ENCODE measurements around the gene TRIM8. TPM values are rescaled to one million over a fixed set of nuclear protein-coding genes. Genes with fewer than 3 reads are reported as not detected.

The TRIM8 gene
- total RNA-seq, 3 donors from 2014 or later, result 65.5 to 89.9 (median 71.3) TPM

DNA sequence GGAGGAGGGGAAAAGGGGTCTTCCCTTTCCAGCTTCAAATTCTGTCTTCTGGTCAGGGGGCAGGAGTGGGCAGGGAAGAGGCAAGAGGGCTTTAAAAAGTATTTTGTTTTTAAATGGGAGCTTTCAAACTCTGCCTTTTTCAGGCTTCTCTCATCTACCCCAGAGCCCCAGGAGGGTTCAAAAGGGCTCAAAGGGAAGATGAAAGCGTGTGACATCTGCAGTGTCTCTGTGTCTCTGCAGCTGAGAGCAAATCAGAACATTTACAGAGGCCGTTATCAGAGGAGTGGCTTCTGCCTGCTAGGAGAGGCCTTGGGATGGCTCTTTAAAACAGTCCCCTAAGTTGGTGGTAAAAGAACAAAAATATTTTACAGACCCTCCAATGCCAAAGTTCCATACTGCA lies 30.3 kb downstream of the TRIM8 start:
- Histone ChIP-seq H3K4me3 (no peak overlapping the region), H3K4me1 (ENCODE audit: low read depth) (peaks cover 28% of the 10 kb centered on the region), H3K36me3 (ENCODE audit: low read depth) (no peaks in the 10 kb centered on the region), H3K9me3 (no peaks in the 10 kb centered on the region)
- ATAC-seq (no peak), DNase-seq (no peak)
- intact Hi-C loops (cut with DNase I, micrococcal nuclease), result no loop called here
- TF ChIP-seq CTCF (IDR thresholded peaks at IDR 0.05), result no peak

DNA sequence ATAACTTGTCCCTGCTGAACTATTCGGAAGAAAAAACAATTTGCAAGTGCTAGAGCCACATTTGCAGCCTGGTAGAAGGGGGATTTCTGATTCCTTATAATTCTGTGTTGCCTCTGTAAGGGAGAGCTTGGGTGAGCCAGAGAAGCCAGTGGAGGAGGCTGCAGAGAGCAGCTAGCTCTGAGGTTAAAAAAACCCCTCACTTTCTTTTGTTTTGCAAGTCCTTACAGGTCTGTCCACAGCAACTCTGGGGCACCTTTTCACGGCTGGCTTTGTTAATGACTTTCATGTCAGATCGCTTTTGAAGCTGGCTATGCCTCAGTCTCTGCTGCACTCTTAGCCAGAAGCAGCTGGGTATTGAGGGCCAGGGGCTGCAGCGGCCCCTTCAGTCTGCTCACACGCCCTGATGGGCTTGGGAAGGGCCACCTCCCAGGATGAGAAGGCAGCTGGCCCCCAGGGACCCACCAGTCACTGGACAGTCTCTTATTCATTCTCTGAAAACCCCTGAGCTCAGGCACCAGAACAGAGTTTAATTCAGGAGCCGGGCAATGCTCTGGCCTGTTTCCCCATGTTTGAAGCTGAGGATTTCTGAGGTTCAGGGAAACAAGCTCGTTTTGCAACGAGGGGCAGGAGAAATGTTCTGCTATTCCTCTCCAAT lies 30.9 kb downstream of the TRIM8 start:
- ATAC-seq (no peak), DNase-seq (no peak)
- intact Hi-C loops (cut with DNase I, micrococcal nuclease), result no loop called here
- TF ChIP-seq CTCF (IDR thresholded peaks at IDR 0.05), result no peak
- Histone ChIP-seq H3K4me3 (no peak overlapping the region), H3K36me3 (ENCODE audit: low read depth) (no peaks in the 10 kb centered on the region), H3K4me1 (ENCODE audit: low read depth) (peaks cover 25% of the 10 kb centered on the region), H3K9me3 (no peaks in the 10 kb centered on the region)

DNA sequence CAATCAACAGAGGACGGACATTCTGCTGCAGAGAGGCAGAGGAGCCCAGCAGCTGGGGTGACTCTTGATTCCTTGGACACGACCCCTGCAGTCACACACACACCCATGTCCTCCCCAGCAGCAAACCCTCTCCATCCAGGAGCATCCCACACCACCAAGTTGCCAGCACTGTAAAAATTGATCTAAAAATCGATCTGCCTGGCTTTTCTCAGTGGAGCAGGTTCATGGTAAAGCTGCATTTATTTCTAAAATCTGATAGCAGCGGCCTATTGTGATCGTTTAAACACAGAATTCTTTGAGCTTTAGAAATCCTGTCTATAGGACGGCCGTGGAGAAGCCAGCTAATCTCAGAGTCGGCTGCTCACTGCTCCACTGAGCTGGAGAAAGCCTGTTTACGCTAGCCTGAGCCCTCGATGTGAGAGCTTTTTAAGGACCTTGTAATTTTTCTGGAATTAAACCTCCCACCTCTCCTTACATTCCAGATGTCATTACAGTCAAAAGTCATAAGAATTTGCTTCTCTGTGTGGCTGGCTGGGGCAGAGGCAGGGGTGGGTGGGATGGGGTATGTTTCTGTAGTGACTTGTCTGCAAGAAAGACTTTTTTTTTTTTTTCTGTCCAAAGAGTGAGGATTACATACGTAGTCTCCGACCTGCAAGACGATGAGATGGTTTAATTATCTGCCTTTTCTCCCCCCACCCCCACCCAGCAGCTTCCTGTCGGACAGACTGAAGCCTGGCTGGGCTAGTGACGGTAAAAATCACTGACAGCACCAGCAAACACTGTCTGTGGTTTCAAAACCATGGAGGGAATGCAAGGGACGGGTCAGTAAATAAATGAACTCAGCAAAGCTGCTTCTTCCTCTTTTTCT lies 31.6 kb downstream of the TRIM8 start:
- no peak for DNase-seq
- peaks cover 25% of the 10 kb centered on the region for H3K4me1 ChIP-seq (ENCODE audit: low read depth)
- no peaks in the 10 kb centered on the region for H3K9me3 ChIP-seq
- no peak overlapping the region for H3K4me3 ChIP-seq
- no peaks in the 10 kb centered on the region for H3K36me3 ChIP-seq (ENCODE audit: low read depth)
- ATAC-seq, result peak; percentile 14
- TF ChIP-seq CTCF (IDR thresholded peaks at IDR 0.05), result no peak
- intact Hi-C loops (cut with DNase I, micrococcal nuclease), result no loop called here

GRCh38 chr10:102676534-102677315 lies 32.4 kb downstream of the TRIM8 start:
- H3K4me3 ChIP-seq, result no peak overlapping the region
- peaks cover 25% of the 10 kb centered on the region for H3K4me1 ChIP-seq (ENCODE audit: low read depth)
- H3K36me3 ChIP-seq (ENCODE audit: low read depth), result no peaks in the 10 kb centered on the region
- DNase-seq (no peak), ATAC-seq (no peak)
- no peak for TF ChIP-seq CTCF (IDR thresholded peaks at IDR 0.05)
- intact Hi-C loops (cut with DNase I, micrococcal nuclease), result no loop called here
- H3K9me3 ChIP-seq, result no peaks in the 10 kb centered on the region

DNA sequence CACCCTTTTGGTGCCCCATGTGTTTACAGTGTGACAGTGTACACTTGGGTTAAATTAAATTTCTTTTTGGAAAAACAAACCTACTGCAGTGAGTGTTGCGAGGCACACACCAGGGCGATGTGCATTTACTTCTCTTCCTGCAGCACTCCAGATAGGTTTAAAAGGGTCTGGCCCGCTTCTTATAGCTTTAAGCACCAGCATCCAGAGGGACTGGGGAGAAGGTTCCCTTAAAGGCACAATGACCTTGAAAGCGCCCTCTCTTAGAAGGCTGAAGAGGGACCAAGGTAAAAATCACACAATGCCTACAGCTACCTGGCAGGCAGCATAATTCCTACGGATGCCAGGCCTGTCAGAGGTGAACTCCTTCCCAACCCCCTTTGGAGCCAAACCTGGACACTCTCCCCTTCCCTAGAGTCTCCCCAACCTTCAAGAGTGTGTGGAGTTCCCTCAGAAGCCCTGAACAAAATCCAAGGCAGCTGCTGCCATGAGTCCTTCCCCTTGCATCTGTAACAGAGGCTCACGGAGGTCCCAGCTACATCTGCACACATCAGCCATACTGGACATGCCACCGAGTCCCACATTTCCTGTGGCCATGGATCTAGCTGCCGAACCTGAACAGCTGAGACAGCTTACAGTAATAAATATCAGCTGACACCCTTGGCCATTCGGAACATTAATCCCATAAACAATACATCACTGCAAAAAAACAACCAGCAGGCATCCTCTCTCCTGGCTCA lies 33.2 kb downstream of the TRIM8 start:
- H3K36me3 ChIP-seq (ENCODE audit: low read depth), result no peaks in the 10 kb centered on the region
- no peak for DNase-seq
- intact Hi-C loops (cut with DNase I, micrococcal nuclease), result no loop called here
- H3K9me3 ChIP-seq, result no peaks in the 10 kb centered on the region
- H3K4me3 ChIP-seq, result no peak overlapping the region
- ATAC-seq, result no peak
- TF ChIP-seq CTCF (IDR thresholded peaks at IDR 0.05), result no peak
- peaks cover 25% of the 10 kb centered on the region for H3K4me1 ChIP-seq (ENCODE audit: low read depth)

All from mucosa of descending colon (tissue), 3 donors.